ENCODE measurements around the gene ZDHHC1. TPM values are rescaled to one million over a fixed set of nuclear protein-coding genes. Genes with fewer than 3 reads are reported as not detected.

Gene ZDHHC1
- total and polyA plus RNA-seq, 4 donors = 0.33 to 1.6 (median 1.1) TPM

DNA sequence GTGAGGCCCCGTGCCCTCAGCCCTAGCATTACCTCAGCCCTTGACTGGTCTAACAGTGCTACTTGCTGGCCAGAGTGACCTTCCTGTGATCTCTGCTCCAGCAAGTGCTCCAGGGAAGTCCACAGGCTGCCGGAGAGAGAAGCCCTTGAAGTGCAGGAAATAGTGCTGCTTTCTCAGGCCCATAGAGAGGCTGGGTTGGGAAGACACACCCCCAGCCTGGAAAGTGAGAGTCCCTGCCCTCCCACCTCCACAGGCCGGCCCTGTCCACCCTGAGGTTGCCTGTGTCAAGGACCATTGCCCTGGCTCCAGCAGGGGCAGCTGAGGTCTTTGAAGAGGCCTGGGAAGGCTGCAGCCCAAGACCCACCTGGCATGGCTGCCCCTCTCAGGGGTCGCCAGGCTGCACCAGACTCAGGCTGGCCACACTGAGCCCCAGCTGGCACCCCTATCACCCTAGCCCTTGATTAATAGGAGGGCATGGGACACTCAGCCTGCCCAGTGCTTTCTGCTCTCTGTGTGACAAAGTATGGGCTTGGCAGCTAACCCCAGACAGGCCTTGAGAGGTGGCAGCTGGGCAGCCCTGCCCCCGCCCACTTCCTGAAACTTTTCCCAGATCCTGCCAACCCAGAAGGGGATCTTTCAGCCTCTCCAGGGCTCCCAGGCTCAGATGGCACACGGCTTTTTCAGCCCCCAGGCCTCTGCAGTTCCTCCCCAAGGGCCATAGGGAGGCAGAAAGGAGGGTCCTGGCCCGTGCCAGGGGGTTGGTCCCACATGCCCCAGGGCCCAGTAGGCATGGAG is 43.0 kb upstream of the ZDHHC1 start:
- Histone ChIP-seq H3K36me3 (ENCODE audit: control insufficient read depth in 4 of 4, insufficient read depth in 3 of 4, low read depth in 1 of 4, low read length in 3 of 4) (peaks cover 0 to 2% (median 0%) of the 10 kb centered on the region in 4 donors), H3K9me3 (ENCODE audit: control insufficient read depth in 4 of 4, low read length in 3 of 4) (no peaks in the 10 kb centered on the region), H3K9ac (ENCODE audit: low read depth in 1 of 2, low read length in 2 of 2) (no peak overlapping the region), H3K4me1 (ENCODE audit: control insufficient read depth in 4 of 4, insufficient read depth in 4 of 4, low read length in 3 of 4) (peaks cover 14 to 46% (median 31%) of the 10 kb centered on the region in 4 donors), H3K4me3 (ENCODE audit: low read depth in 1 of 3, low read length in 3 of 3) (no peak overlapping the region), H3K27ac (ENCODE audit: low read depth in 1 of 2, low read length in 2 of 2) (peak overlapping the region; percentile 25 to 53), H3K27me3 (ENCODE audit: control insufficient read depth in 4 of 4, insufficient read depth in 4 of 4, low read length in 3 of 4) (no peaks in the 10 kb centered on the region)
- WGBS = 58% methylated on average over 7 of the region's 7 CpGs
- no peak for DNase-seq (ENCODE audit: low spot score)
- no peak for TF ChIP-seq FOXA2 (IDR thresholded peaks at IDR 0.05)
- TF ChIP-seq, protein P1, sequence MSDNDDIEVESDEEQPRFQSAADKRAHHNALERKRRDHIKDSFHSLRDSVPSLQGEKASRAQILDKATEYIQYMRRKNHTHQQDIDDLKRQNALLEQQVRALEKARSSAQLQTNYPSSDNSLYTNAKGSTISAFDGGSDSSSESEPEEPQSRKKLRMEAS (IDR thresholded peaks at IDR 0.05) = no peak
- peak in 1 of 2 donors; percentile 5 for TF ChIP-seq HNF4A (conservative IDR thresholded peaks at IDR 0.05)
- no peak for TF ChIP-seq YY1 (IDR thresholded peaks at IDR 0.05)
- no peak for TF ChIP-seq TAF1 (conservative IDR thresholded peaks at IDR 0.05)
- no peak for TF ChIP-seq FOXA1 (IDR thresholded peaks at IDR 0.05)
- TF ChIP-seq SP1 (IDR thresholded peaks at IDR 0.05) = no peak
- TF ChIP-seq EGR1 (IDR thresholded peaks at IDR 0.05; ENCODE audit: low read depth in 2 of 2) = no peak
- peak; percentile 59 for TF ChIP-seq NR2F2 (IDR thresholded peaks at IDR 0.05)
- no peak for TF ChIP-seq RAD21 (IDR thresholded peaks at IDR 0.05)
- TF ChIP-seq GABPA (IDR thresholded peaks at IDR 0.05 in 1 of 2, conservative IDR thresholded peaks at IDR 0.05 in 1 of 2) = no peak
- peak; percentile 13 to 29 for TF ChIP-seq RXRA (IDR thresholded peaks at IDR 0.05)

DNA sequence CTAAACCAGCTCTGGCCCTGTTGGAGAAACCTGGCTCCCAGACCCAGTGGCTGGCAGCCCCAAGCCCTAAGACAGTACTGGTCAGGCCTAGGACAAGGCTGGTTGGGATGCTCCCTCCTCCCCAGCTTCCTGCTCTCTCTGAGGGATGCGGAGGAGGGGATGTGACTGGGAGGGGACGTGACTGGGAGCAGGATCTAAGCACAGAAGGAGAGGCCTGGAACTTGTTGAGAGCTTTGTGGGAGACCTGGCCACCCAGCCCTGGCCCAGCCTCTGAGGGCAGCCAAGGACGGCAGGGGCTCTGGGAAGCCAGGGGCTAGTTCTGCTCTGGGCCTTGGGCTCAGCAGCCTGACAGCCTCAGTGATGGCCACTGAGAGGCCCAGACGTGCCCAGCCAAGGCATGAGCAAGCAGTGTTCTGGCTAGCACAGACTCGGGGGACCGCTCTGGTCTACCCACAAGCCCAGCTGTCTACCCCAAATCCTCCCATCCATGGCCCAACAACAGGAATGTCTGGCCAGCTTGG is 41.9 kb upstream of the ZDHHC1 start:
- TF ChIP-seq RXRA (IDR thresholded peaks at IDR 0.05) (peak in 1 of 2 donors; percentile 20), FOXA2 (IDR thresholded peaks at IDR 0.05) (no peak), TAF1 (conservative IDR thresholded peaks at IDR 0.05) (no peak), SP1 (IDR thresholded peaks at IDR 0.05) (no peak), HNF4A (conservative IDR thresholded peaks at IDR 0.05) (no peak)
- TF ChIP-seq, protein P2, sequence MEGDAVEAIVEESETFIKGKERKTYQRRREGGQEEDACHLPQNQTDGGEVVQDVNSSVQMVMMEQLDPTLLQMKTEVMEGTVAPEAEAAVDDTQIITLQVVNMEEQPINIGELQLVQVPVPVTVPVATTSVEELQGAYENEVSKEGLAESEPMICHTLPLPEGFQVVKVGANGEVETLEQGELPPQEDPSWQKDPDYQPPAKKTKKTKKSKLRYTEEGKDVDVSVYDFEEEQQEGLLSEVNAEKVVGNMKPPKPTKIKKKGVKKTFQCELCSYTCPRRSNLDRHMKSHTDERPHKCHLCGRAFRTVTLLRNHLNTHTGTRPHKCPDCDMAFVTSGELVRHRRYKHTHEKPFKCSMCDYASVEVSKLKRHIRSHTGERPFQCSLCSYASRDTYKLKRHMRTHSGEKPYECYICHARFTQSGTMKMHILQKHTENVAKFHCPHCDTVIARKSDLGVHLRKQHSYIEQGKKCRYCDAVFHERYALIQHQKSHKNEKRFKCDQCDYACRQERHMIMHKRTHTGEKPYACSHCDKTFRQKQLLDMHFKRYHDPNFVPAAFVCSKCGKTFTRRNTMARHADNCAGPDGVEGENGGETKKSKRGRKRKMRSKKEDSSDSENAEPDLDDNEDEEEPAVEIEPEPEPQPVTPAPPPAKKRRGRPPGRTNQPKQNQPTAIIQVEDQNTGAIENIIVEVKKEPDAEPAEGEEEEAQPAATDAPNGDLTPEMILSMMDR (IDR thresholded peaks at IDR 0.05; ENCODE audit: low read depth, low read length, missing input control) = no peak
- Histone ChIP-seq H3K4me1 (ENCODE audit: control insufficient read depth in 4 of 4, insufficient read depth in 4 of 4, low read length in 3 of 4) (peaks cover 12 to 44% (median 30%) of the 10 kb centered on the region in 4 donors), H3K9me3 (ENCODE audit: control insufficient read depth in 4 of 4, low read length in 3 of 4) (no peaks in the 10 kb centered on the region), H3K27ac (ENCODE audit: low read depth in 1 of 2, low read length in 2 of 2) (peak overlapping the region in 1 of 2 donors; percentile 53), H3K9ac (ENCODE audit: low read depth in 1 of 2, low read length in 2 of 2) (no peak overlapping the region), H3K36me3 (ENCODE audit: control insufficient read depth in 4 of 4, insufficient read depth in 3 of 4, low read depth in 1 of 4, low read length in 3 of 4) (peaks cover 0 to 3% (median 2%) of the 10 kb centered on the region in 4 donors), H3K27me3 (ENCODE audit: control insufficient read depth in 4 of 4, insufficient read depth in 4 of 4, low read length in 3 of 4) (no peaks in the 10 kb centered on the region), H3K4me3 (ENCODE audit: low read depth in 1 of 3, low read length in 3 of 3) (no peak overlapping the region)
- DNase-seq (ENCODE audit: low spot score) = no peak
- whole genome bisulfite sequencing = 83% methylated on average over 6 of the region's 6 CpGs

DNA sequence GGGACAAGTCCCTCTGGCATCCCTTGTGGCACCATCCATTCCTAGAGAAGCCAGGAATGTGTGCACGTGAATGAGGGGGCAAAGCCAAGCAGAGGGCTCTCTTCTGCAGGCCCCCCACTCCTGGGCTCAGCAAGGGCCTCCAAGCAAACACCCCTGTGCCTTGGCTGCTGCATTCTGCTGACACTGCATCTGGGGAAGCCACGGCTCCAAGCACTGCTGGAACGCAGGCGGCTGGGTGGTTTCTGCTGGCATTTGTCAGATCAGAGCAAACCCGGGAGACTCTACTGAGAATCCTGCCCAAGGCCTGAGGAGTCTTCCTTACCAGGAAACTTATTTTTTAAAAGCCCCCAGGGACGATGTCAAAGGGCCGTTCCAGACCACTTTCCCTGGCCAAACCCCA is 41.3 kb upstream of the ZDHHC1 start:
- no peak for DNase-seq (ENCODE audit: low spot score)
- H3K9ac ChIP-seq (ENCODE audit: low read depth in 1 of 2, low read length in 2 of 2) = no peak overlapping the region
- H3K9me3 ChIP-seq (ENCODE audit: control insufficient read depth in 4 of 4, low read length in 3 of 4) = no peaks in the 10 kb centered on the region
- no peaks in the 10 kb centered on the region for H3K27me3 ChIP-seq (ENCODE audit: control insufficient read depth in 4 of 4, insufficient read depth in 4 of 4, low read length in 3 of 4)
- H3K36me3 ChIP-seq (ENCODE audit: control insufficient read depth in 4 of 4, insufficient read depth in 3 of 4, low read depth in 1 of 4, low read length in 3 of 4) = peaks cover 2 to 7% (median 4%) of the 10 kb centered on the region in 4 donors
- no peak overlapping the region for H3K4me3 ChIP-seq (ENCODE audit: low read depth in 1 of 3, low read length in 3 of 3)
- 76% methylated on average over 7 of the region's 7 CpGs for WGBS
- peaks cover 12 to 44% (median 31%) of the 10 kb centered on the region in 4 donors for H3K4me1 ChIP-seq (ENCODE audit: control insufficient read depth in 4 of 4, insufficient read depth in 4 of 4, low read length in 3 of 4)
- H3K27ac ChIP-seq (ENCODE audit: low read depth in 1 of 2, low read length in 2 of 2) = no peak overlapping the region
- TF ChIP-seq GABPA (IDR thresholded peaks at IDR 0.05 in 1 of 2, conservative IDR thresholded peaks at IDR 0.05 in 1 of 2) (no peak), JUND (IDR thresholded peaks at IDR 0.05) (no peak), SP1 (IDR thresholded peaks at IDR 0.05) (no peak), TAF1 (conservative IDR thresholded peaks at IDR 0.05) (no peak), EGR1 (IDR thresholded peaks at IDR 0.05; ENCODE audit: low read depth in 2 of 2) (no peak), HNF4A (conservative IDR thresholded peaks at IDR 0.05) (no peak), FOXA2 (IDR thresholded peaks at IDR 0.05) (no peak)
- TF ChIP-seq, protein P3, sequence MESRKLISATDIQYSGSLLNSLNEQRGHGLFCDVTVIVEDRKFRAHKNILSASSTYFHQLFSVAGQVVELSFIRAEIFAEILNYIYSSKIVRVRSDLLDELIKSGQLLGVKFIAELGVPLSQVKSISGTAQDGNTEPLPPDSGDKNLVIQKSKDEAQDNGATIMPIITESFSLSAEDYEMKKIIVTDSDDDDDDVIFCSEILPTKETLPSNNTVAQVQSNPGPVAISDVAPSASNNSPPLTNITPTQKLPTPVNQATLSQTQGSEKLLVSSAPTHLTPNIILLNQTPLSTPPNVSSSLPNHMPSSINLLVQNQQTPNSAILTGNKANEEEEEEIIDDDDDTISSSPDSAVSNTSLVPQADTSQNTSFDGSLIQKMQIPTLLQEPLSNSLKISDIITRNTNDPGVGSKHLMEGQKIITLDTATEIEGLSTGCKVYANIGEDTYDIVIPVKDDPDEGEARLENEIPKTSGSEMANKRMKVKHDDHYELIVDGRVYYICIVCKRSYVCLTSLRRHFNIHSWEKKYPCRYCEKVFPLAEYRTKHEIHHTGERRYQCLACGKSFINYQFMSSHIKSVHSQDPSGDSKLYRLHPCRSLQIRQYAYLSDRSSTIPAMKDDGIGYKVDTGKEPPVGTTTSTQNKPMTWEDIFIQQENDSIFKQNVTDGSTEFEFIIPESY (IDR thresholded peaks at IDR 0.05) = no peak
- TF ChIP-seq, protein P4, sequence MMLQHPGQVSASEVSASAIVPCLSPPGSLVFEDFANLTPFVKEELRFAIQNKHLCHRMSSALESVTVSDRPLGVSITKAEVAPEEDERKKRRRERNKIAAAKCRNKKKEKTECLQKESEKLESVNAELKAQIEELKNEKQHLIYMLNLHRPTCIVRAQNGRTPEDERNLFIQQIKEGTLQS (IDR thresholded peaks at IDR 0.05) = no peak
- TF ChIP-seq, protein P5, sequence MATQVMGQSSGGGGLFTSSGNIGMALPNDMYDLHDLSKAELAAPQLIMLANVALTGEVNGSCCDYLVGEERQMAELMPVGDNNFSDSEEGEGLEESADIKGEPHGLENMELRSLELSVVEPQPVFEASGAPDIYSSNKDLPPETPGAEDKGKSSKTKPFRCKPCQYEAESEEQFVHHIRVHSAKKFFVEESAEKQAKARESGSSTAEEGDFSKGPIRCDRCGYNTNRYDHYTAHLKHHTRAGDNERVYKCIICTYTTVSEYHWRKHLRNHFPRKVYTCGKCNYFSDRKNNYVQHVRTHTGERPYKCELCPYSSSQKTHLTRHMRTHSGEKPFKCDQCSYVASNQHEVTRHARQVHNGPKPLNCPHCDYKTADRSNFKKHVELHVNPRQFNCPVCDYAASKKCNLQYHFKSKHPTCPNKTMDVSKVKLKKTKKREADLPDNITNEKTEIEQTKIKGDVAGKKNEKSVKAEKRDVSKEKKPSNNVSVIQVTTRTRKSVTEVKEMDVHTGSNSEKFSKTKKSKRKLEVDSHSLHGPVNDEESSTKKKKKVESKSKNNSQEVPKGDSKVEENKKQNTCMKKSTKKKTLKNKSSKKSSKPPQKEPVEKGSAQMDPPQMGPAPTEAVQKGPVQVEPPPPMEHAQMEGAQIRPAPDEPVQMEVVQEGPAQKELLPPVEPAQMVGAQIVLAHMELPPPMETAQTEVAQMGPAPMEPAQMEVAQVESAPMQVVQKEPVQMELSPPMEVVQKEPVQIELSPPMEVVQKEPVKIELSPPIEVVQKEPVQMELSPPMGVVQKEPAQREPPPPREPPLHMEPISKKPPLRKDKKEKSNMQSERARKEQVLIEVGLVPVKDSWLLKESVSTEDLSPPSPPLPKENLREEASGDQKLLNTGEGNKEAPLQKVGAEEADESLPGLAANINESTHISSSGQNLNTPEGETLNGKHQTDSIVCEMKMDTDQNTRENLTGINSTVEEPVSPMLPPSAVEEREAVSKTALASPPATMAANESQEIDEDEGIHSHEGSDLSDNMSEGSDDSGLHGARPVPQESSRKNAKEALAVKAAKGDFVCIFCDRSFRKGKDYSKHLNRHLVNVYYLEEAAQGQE (IDR thresholded peaks at IDR 0.05) = no peak
